ENCODE data around the gene C17orf114.
A peak's percentile ranks its signal among the peaks of the same experiment; 100 is the strongest.

C17orf114 gene

DNA sequence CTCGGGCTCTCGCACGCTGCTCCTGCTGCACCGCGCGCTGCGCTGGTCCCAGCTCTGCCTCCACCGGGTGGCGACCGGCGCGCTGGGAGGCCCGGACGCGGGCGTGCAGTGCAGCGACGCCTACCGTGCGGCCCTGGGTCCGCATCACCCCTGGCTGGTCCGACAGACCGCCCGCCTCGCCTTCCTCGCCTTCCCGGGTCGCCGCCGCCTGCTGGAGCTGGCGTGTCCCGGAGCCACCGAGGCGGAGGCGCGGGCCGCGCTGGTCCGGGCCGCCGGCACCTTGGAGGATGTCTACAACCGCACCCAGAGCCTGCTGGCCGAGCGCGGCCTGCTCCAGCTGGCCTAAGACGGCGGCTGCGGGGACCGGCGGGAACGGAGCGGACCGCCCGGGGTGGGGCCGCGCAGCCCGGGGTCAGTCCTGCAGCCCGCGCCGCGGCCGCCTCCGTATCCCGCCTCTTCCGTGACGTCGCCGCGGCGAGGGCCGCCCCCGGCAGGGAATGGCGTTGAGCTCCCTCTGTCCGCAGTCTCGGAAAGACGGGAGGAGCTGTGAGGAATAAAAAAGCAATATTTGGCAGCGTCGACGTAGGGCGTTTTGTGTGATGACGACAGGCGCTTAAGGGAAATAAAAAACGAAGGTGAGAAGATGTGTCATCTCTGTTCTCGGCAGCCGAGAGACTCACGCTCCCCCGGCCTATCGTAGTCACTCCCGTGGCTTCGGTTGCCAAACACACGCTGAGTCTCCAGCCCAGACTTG, 12.0 kb downstream of the C17orf114 start (continued):
- TF ChIP-seq, protein P1, sequence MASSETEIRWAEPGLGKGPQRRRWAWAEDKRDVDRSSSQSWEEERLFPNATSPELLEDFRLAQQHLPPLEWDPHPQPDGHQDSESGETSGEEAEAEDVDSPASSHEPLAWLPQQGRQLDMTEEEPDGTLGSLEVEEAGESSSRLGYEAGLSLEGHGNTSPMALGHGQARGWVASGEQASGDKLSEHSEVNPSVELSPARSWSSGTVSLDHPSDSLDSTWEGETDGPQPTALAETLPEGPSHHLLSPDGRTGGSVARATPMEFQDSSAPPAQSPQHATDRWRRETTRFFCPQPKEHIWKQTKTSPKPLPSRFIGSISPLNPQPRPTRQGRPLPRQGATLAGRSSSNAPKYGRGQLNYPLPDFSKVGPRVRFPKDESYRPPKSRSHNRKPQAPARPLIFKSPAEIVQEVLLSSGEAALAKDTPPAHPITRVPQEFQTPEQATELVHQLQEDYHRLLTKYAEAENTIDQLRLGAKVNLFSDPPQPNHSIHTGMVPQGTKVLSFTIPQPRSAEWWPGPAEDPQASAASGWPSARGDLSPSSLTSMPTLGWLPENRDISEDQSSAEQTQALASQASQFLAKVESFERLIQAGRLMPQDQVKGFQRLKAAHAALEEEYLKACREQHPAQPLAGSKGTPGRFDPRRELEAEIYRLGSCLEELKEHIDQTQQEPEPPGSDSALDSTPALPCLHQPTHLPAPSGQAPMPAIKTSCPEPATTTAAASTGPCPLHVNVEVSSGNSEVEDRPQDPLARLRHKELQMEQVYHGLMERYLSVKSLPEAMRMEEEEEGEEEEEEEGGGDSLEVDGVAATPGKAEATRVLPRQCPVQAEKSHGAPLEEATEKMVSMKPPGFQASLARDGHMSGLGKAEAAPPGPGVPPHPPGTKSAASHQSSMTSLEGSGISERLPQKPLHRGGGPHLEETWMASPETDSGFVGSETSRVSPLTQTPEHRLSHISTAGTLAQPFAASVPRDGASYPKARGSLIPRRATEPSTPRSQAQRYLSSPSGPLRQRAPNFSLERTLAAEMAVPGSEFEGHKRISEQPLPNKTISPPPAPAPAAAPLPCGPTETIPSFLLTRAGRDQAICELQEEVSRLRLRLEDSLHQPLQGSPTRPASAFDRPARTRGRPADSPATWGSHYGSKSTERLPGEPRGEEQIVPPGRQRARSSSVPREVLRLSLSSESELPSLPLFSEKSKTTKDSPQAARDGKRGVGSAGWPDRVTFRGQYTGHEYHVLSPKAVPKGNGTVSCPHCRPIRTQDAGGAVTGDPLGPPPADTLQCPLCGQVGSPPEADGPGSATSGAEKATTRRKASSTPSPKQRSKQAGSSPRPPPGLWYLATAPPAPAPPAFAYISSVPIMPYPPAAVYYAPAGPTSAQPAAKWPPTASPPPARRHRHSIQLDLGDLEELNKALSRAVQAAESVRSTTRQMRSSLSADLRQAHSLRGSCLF (CRISPR knock-in tag; IDR thresholded peaks at IDR 0.05; ENCODE audit: borderline replicate concordance) = no peak
- TF ChIP-seq POLR2AphosphoS2 (IDR thresholded peaks at IDR 0.05; ENCODE audit: low read depth, low read length) (no peak), NFATC3 (CRISPR knock-in tag; IDR thresholded peaks at IDR 0.05) (no peak), ATF7-NPFF (CRISPR knock-in tag; IDR thresholded peaks at IDR 0.05; ENCODE audit: low read depth) (peak; percentile 95), SAFB2 (CRISPR knock-in tag; IDR thresholded peaks at IDR 0.05; ENCODE audit: borderline replicate concordance, low read depth) (peak; percentile 73; the same call in 1 of the 2 replicates), ZKSCAN8 (CRISPR knock-in tag; IDR thresholded peaks at IDR 0.05; ENCODE audit: borderline replicate concordance) (no peak), ZNF24 (IDR thresholded peaks at IDR 0.05) (no peak), ZNF343 (CRISPR knock-in tag; IDR thresholded peaks at IDR 0.05) (peak; percentile 22; the same call in 1 of the 2 replicates), ZNF431 (CRISPR knock-in tag; IDR thresholded peaks at IDR 0.05; ENCODE audit: borderline replicate concordance, low read depth) (peak; percentile 76; the same call in 1 of the 2 replicates), ZNF878 (CRISPR knock-in tag; IDR thresholded peaks at IDR 0.05) (peak; percentile 82; the same call in 1 of the 2 replicates), ASH2L (IDR thresholded peaks at IDR 0.05; ENCODE audit: insufficient read length, low read depth, low read length) (peak; percentile 67), MIER3 (CRISPR knock-in tag; IDR thresholded peaks at IDR 0.05; ENCODE audit: borderline replicate concordance) (no peak), ZNF510 (CRISPR knock-in tag; IDR thresholded peaks at IDR 0.05; ENCODE audit: low read depth) (no peak), NR2F6 (IDR thresholded peaks at IDR 0.05) (no peak), NR2F6 (CRISPR knock-in tag; IDR thresholded peaks at IDR 0.05) (peak; percentile 38; the same call in 1 of the 2 replicates), IKZF1 (IDR thresholded peaks at IDR 0.05) (no peak), SIN3B (IDR thresholded peaks at IDR 0.05; ENCODE audit: low read length) (no peak), MAZ (IDR thresholded peaks at IDR 0.05; ENCODE audit: borderline replicate concordance, low read depth, low read length) (no peak), MAZ (CRISPR knock-in tag; IDR thresholded peaks at IDR 0.05; ENCODE audit: low read depth) (peak; percentile 72)
- TF ChIP-seq, protein P2, sequence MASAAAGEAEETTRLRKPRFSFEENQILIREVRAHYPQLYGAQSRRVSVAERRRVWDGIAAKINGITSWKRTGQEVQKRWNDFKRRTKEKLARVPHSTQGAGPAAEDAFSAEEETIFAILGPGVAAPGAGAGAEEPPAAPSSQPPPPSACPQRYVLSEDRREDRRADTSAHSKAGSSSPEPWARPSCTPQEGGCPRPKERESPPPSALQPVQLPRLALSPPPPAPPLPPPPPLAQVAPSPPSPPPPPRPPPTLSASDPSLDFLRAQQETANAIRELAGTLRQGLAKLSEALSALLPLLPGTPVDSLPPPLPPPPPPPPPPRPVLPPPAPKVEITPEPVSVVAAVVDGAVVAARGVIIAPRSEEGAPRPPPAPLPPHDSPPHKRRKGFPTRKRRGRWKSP (CRISPR knock-in tag; IDR thresholded peaks at IDR 0.05) = peak; percentile 83
- TF ChIP-seq, protein P3, sequence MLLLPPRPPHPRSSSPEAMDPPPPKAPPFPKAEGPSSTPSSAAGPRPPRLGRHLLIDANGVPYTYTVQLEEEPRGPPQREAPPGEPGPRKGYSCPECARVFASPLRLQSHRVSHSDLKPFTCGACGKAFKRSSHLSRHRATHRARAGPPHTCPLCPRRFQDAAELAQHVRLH (CRISPR knock-in tag; IDR thresholded peaks at IDR 0.05; ENCODE audit: borderline replicate concordance, low read depth) = no peak
- TF ChIP-seq, protein P4, sequence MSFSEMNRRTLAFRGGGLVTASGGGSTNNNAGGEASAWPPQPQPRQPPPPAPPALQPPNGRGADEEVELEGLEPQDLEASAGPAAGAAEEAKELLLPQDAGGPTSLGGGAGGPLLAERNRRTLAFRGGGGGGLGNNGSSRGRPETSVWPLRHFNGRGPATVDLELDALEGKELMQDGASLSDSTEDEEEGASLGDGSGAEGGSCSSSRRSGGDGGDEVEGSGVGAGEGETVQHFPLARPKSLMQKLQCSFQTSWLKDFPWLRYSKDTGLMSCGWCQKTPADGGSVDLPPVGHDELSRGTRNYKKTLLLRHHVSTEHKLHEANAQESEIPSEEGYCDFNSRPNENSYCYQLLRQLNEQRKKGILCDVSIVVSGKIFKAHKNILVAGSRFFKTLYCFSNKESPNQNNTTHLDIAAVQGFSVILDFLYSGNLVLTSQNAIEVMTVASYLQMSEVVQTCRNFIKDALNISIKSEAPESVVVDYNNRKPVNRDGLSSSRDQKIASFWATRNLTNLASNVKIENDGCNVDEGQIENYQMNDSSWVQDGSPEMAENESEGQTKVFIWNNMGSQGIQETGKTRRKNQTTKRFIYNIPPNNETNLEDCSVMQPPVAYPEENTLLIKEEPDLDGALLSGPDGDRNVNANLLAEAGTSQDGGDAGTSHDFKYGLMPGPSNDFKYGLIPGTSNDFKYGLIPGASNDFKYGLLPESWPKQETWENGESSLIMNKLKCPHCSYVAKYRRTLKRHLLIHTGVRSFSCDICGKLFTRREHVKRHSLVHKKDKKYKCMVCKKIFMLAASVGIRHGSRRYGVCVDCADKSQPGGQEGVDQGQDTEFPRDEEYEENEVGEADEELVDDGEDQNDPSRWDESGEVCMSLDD (CRISPR knock-in tag; IDR thresholded peaks at IDR 0.05; ENCODE audit: borderline replicate concordance) = peak; percentile 76
